Fibroblast of villous mesenchyme (primary cell): ENCODE results near the gene IQSEC1. TPM values are rescaled to one million over a fixed set of nuclear protein-coding genes. Genes with fewer than 3 reads are reported as not detected.

Source experiments
- DNase-seq: peaks from one replicate; pipeline ENCODE4 v3.0.0-alpha.2; 2010; ENCODE audit warnings: low read depth
- H3K4me3 ChIP-seq: 2 replicates; pipeline ENCODE4 v1.5.1; 2011; ENCODE audit warnings: low read depth, mild to moderate bottlenecking, low read length
- CTCF ChIP-seq: IDR thresholded peaks from 2 replicates; pipeline ENCODE4 v1.5.1; 2012; ENCODE audit warnings: low read depth, mild to moderate bottlenecking, low read length; ENCODE audit not compliant: insufficient read depth
- total RNA-seq: library from RNA; depleted of rRNA; stranded (reverse); fragments of >200 nt; gene quantifications from 2 replicates; pipeline ENCODE4 v1.2.3, GENCODE V29; 2012

The IQSEC1 gene
- total RNA-seq, 1 donor = 19.9 TPM

GRCh38 chr3:13083898-13084297, 10.7 kb upstream of the IQSEC1 start:
- no peak for DNase-seq
- H3K4me3 ChIP-seq = no peak overlapping the region
- TF ChIP-seq CTCF = no peak

DNA sequence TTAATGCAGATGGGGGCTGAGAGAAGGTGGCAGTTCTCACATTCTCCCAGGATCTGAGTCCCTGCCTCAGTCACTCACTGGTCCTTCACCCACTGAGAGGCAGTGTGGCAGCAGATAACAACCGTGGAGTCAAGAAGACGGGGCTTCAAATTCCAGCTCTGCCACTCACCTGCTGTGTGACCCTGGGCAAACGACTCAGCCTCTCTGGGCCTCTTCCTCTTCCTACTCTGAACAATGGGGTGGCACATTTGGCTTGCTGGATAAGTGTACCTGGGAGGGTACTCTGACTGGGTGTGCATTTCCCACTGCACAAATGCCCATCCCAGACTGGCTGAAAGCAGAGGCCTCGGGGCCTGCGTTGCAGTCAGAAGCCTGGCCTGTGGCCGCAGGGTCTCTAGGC, 10.0 kb upstream of the IQSEC1 start:
- no peak for TF ChIP-seq CTCF
- no peak for DNase-seq
- H3K4me3 ChIP-seq = no peak overlapping the region

DNA sequence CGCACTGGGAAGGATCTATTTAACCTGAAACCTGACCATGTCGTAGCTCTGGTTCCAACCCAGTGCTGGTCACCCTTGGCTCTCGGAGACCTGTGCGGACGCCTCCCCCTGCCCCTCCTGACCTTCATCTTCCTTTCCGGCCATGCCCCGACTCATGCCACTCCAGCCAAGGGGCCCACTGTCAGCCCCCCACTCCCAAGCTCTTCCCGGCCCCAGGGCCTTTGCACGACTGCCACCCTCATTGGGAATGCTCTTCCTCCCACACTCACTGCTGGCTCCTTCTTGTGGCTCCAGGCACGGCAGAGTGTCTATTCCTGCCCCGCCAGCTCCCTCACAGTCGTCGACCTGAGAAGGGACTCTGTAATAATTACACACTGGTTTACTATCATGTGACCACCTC, 9.4 kb upstream of the IQSEC1 start:
- no peak for DNase-seq
- no peak for TF ChIP-seq CTCF
- no peak overlapping the region for H3K4me3 ChIP-seq

DNA sequence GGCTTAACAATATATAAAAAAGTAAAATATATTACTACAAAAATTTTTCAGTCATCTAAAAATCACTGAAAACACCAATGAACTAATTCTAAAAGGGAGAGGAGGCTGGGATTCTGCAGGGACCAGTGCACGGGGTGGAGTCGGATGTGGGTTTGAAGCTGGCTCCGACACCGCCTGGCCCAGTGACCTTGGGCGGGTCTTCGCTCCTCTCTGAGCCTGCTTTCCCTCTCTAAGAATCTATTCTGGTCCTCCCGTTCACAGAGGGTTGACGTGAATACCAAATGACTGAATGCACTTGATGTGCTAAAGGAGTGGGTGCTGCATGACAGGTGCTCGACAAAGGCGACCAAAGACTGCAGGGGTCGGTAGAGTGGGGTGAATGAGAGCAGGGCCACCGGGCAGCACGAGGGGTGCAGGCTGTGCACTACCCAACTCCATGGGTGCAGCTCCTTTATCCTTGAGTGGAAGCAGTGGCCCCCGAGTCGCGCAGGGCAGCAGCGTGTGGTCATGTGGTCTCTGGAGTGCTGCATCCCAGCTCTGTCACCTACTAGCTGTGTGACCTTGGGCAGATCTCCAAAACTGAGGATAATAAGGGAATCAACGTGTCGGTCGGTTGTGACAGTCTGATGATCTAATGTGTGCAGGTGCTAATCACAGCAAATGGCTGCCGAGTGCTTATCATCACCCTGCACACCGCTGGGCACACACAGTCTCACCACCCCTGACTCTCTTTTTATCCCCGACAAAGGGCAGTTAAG, 8.6 kb upstream of the IQSEC1 start:
- no peak overlapping the region for H3K4me3 ChIP-seq
- no peak for DNase-seq
- TF ChIP-seq CTCF = no peak

DNA sequence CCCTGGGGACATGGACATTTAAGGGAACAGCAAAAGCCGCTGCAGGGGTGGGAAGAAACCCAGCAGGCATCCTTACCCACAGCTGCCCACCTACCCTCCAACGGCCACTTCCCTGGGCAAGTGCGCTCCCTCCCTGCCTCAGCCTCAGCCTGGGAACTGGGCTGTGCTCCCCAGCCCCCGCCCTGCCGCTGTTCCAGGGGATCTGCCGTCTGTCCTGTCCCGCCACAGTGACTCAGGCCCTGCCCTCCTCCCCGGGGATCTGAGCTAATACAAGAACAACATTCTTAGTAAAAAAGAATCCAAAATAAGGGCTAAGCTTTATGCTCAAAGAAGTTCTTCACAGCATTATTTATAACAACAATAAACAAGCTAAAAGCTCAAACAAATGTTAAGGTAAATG, 7.4 kb upstream of the IQSEC1 start:
- peak; percentile 7 for DNase-seq
- TF ChIP-seq CTCF = no peak
- H3K4me3 ChIP-seq = no peak overlapping the region

DNA sequence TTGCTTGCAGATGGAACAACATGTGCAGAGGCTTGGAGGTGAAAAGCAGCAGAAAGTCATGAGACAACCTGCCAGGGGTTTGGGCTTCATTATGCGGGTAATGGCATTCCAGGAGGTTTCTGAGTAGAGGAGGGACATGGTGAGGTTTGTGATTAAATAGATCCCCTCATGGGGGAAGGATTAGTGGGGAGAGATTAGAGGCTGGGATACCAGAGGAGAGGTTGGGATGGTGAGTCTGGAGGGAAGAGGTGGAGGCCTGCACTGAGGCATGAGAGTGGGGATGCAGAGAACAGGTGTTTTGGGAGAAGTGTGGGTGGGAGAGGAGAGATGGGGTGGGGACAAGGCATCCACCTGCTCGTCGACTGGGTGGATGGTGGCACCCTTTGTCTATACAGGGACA, 6.8 kb upstream of the IQSEC1 start:
- no peak for TF ChIP-seq CTCF
- no peak for DNase-seq
- no peak overlapping the region for H3K4me3 ChIP-seq

- no peak for DNase-seq
- TF ChIP-seq CTCF = no peak
- no peak overlapping the region for H3K4me3 ChIP-seq
Measured at GRCh38 chr3:13079510-13079909, 6.3 kb upstream of the IQSEC1 start.
